NCI-H524 (cell line): ENCODE measurements around the gene MBTPS1.
"Not testable (repeated sequence)": the region's sequence is repeated elsewhere in the genome, so short reads cannot be mapped to it uniquely, and the experiment has no call there.

Experiments used
- DNase-seq, 2 experiments: peaks; one replicate each; lab custom pipeline; 2025; lab: John Stamatoyannopoulos, UW

The MBTPS1 gene

GRCh38 chr16:84137287-84137686 lies 20.5 kb upstream of the MBTPS1 start:
- DNase-seq, result no peak

GRCh38 chr16:84136331-84137125 lies 19.8 kb upstream of the MBTPS1 start:
- DNase-seq, result no peak

- no peak for DNase-seq
Measured at GRCh38 chr16:84132527-84133285, 16.0 kb upstream of the MBTPS1 start.

GRCh38 chr16:84131117-84131516 lies 14.4 kb upstream of the MBTPS1 start:
- no peak for DNase-seq

GRCh38 chr16:84124257-84125073 lies 7.7 kb upstream of the MBTPS1 start:
- no peak for DNase-seq

- DNase-seq, result no peak
Measured at GRCh38 chr16:84121007-84121406, 4.3 kb upstream of the MBTPS1 start.

- no peak for DNase-seq
Measured at GRCh38 chr16:84120023-84120422, 3.3 kb upstream of the MBTPS1 start.

- DNase-seq, result no peak
Measured at GRCh38 chr16:84119368-84119767, 2.6 kb upstream of the MBTPS1 start.

- DNase-seq, result not testable (repeated sequence)
Measured at GRCh38 chr16:84118315-84118714, 1.6 kb upstream of the MBTPS1 start.

- DNase-seq, result peak; percentile 15 to 50
Measured at GRCh38 chr16:84117494-84117843, 727 bp upstream of the MBTPS1 start.

- peak in 1 of 2 experiments; percentile 73 for DNase-seq
Measured at GRCh38 chr16:84115919-84116719, 623 bp downstream of the MBTPS1 start.

GRCh38 chr16:84111949-84112348 lies 4.8 kb downstream of the MBTPS1 start:
- DNase-seq, result not testable (repeated sequence)

GRCh38 chr16:84111525-84111924 lies 5.2 kb downstream of the MBTPS1 start:
- DNase-seq, result no peak

- DNase-seq, result no peak
Measured at GRCh38 chr16:84110527-84110926, 6.2 kb downstream of the MBTPS1 start.

GRCh38 chr16:84109598-84110335 lies 7.0 kb downstream of the MBTPS1 start:
- DNase-seq, result no peak

- no peak for DNase-seq
Measured at GRCh38 chr16:84107921-84108320, 8.8 kb downstream of the MBTPS1 start.

GRCh38 chr16:84105948-84106740 lies 10.6 kb downstream of the MBTPS1 start:
- DNase-seq, result no peak

- DNase-seq, result no peak
Measured at GRCh38 chr16:84105301-84105815, 11.4 kb downstream of the MBTPS1 start.

GRCh38 chr16:84104231-84104630 lies 12.5 kb downstream of the MBTPS1 start:
- no peak for DNase-seq

- DNase-seq, result no peak
Measured at GRCh38 chr16:84103678-84104077, 13.1 kb downstream of the MBTPS1 start.
